Bronchial epithelial cell (primary cell): Measurements from ENCODE around the gene C1orf210. TPM values are rescaled to one million over a fixed set of nuclear protein-coding genes. Genes with fewer than 3 reads are reported as not detected.

Source experiments
- DNase-seq: peaks from one replicate; pipeline ENCODE4 v3.0.0-alpha.2; 2010; ENCODE audit warnings: low read depth
- FAIRE-seq: peaks from 2 replicates; lab custom pipeline; 2011; peaks lifted over from hg19 to GRCh38; lab: Jason Lieb, UNC
- H3K27me3 ChIP-seq: 2 replicates; pipeline ENCODE4 v1.5.1; 2011; ENCODE audit warnings: low read length; ENCODE audit not compliant: control insufficient read depth, insufficient read depth
- H3K36me3 ChIP-seq: 2 replicates; pipeline ENCODE4 v1.5.1; 2011; ENCODE audit warnings: low read length; ENCODE audit not compliant: control insufficient read depth, insufficient read depth
- H3K4me3 ChIP-seq: 2 replicates; pipeline ENCODE4 v1.5.1; 2011; ENCODE audit warnings: mild to moderate bottlenecking, low read depth, low read length, control low read depth
- CTCF ChIP-seq: IDR thresholded peaks from 2 replicates; pipeline ENCODE4 v1.5.1; 2011; ENCODE audit warnings: mild to moderate bottlenecking, moderate library complexity, low read length, control low read depth, inconsistent platforms; ENCODE audit not compliant: insufficient read depth, severe bottlenecking
- total RNA-seq: library from RNA; depleted of rRNA; stranded (reverse); fragments of >200 nt; gene quantifications from 2 replicates; pipeline ENCODE4 v1.2.1, GENCODE V29; 2014

The C1orf210 gene
- total RNA-seq, 1 donor from 2014 or later = 3.4 TPM

- H3K27me3 ChIP-seq = no peaks in the 10 kb centered on the region
- TF ChIP-seq CTCF = no peak
- no peaks in the 10 kb centered on the region for H3K36me3 ChIP-seq
- no peak overlapping the region for H3K4me3 ChIP-seq
- DNase-seq (no peak), FAIRE-seq (no peak)
These were observed 40.0 kb upstream of the C1orf210 start for GRCh38 chr1:43325381-43325780.

GRCh38 chr1:43324810-43325209 lies 39.4 kb upstream of the C1orf210 start:
- FAIRE-seq = no peak

GRCh38 chr1:43322506-43322905 lies 37.1 kb upstream of the C1orf210 start:
- no peak for TF ChIP-seq CTCF
- no peak for FAIRE-seq

More at GRCh38 chr1:43324810-43325209, 39.4 kb upstream of the C1orf210 start:
- no peak for DNase-seq
- Histone ChIP-seq H3K27me3 (no peaks in the 10 kb centered on the region), H3K4me3 (no peak overlapping the region), H3K36me3 (no peaks in the 10 kb centered on the region)
- no peak for TF ChIP-seq CTCF

GRCh38 chr1:43321331-43321891 lies 36.0 kb upstream of the C1orf210 start:
- Histone ChIP-seq H3K36me3 (no peaks in the 10 kb centered on the region), H3K27me3 (no peaks in the 10 kb centered on the region), H3K4me3 (no peak overlapping the region)
- FAIRE-seq (no peak), DNase-seq (no peak)
- no peak for TF ChIP-seq CTCF

More at GRCh38 chr1:43322506-43322905, 37.1 kb upstream of the C1orf210 start:
- Histone ChIP-seq H3K27me3 (no peaks in the 10 kb centered on the region), H3K36me3 (no peaks in the 10 kb centered on the region), H3K4me3 (no peak overlapping the region)
- DNase-seq = no peak

- TF ChIP-seq CTCF = no peak
- Histone ChIP-seq H3K36me3 (no peaks in the 10 kb centered on the region), H3K4me3 (no peak overlapping the region), H3K27me3 (no peaks in the 10 kb centered on the region)
- DNase-seq (no peak), FAIRE-seq (no peak)
These were observed 34.4 kb upstream of the C1orf210 start for GRCh38 chr1:43319766-43320165.

GRCh38 chr1:43319288-43319687 lies 33.9 kb upstream of the C1orf210 start:
- H3K27me3 ChIP-seq = no peaks in the 10 kb centered on the region
- no peak for FAIRE-seq
- H3K36me3 ChIP-seq = no peaks in the 10 kb centered on the region
- no peak for TF ChIP-seq CTCF
- DNase-seq = no peak
- no peak overlapping the region for H3K4me3 ChIP-seq
